C1 segment of cervical spinal cord (tissue), 14 donors: ENCODE data around the gene ZNF106.

Source experiments
- DNase-seq, 14 donors: peaks; one replicate each; lab custom pipeline; 2025; lab: John Stamatoyannopoulos, UW

Gene ZNF106

DNA sequence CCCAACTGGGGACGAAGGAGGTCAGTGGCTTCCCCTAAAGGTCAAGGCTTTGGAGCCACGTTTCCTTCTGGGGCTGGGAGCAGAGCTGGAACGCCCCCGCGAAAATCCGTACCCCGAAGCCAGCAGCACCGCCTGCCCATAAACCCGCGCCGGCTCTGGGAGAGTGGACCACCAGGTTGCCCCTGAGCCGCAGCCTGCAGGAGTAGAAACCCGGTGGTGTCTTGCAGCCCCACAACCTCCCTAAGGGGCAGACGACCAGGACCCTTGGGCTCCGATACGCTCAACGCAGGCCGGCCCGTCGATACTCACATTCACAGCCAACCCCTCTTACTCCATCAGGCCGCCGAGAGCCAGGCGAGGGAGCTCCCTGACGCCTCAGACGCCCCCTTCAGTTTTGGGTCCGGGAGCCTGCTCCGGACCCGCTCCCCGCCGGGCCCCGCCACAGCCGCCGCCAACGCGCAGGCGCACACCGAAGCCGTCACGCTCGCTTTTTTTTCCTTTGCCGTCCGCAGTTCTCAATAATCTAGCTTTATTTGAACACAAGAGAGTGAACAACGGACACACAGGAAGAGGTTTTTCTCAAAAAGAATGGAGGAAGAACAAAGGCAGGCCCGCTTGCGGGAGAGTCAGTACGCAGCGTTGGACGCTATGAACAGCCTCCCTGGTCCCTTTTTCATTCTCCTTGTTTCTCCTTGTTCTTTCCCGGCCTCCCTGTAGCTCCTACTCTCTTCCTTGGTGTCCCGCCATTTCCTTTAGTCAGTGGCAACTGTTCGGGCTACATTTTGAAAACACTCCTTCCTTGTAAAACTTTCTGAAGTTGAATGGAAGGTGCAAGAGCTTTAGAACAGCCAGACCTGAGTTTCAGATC is at the start of gene ZNF106:
Gene ZNF106 (minus strand): TSS at position 471 of the 868 bp plus-strand sequence. CDS start 18,852 bp downstream, outside the sequence.
- DNase-seq, result peak; percentile 49 to 92 (median 88)

DNA sequence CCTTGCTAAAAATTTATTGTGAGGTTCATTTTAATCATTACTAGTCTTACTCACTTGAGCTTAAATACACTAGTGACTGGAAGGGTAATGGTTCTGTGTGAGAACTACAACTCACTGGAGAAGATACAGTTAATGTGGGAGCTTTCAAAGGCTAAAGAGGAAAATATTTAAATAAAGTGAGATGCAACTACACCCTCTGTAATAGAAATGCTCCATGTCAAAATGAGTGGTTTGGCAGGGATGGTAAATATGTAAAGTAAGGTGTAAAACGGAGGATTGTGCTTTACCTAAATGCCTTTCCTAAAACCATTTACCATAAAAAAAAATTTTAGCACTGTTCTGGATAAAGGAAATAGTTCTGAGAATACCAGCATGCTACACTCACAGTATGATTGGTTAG is 42.3 kb upstream of the ZNF106 start:
- DNase-seq, result no peak

DNA sequence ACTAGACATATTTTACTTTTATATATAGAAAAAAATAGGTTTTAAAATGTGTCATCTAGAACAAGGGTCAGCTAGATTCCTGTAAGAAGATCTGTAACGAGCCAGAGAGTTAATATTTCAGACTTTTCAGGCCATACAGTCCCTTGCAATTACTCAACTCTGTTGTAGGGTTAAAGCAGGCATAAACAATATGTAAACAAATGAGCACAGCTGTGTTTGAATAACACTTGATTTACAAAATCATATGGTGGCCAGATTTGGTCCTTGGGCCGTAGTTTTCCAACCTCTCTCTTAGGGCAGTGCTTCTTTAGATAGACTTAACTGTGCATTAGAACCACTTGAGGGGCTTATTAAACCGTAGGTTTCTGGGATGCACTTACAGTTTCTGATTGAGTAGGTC is 38.0 kb upstream of the ZNF106 start:
- no peak for DNase-seq

DNA sequence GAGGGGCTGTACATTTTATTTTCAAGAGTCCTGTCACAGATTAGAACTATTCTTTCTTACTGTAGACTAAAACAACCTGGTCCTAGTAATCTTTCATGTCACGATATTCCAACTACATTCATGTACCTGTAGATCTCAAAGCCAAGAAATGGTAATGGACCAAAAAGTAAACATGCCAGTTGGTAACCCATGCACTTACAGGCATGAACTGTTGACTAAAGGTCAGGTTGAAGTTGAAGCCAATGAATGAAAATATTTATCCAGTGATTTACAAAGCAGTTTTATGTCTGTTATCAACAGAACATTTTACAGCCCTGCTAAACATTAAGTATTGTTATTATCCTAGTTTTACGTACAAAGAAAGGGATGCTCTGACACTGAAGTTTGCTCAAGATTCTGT is 32.4 kb upstream of the ZNF106 start:
- DNase-seq, result no peak

DNA sequence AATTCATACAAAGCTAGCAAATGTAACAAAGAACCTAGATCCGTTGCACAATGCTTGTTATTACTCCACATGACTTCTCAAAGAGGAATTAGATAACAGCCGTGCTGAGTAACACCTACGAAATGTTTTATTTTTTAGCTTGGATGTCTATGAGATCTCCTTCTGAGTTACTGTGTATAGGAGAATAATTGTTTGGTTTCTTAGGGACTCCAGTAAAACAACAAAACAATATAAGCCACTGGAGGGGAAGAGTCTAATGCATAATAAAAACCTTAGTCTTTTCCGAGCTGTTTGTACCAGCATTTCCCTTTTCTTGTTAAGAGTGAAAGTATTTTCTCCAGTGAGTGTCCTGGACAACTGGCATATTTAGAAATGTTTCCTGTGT is 20.1 kb upstream of the ZNF106 start:
- DNase-seq, result no peak

DNA sequence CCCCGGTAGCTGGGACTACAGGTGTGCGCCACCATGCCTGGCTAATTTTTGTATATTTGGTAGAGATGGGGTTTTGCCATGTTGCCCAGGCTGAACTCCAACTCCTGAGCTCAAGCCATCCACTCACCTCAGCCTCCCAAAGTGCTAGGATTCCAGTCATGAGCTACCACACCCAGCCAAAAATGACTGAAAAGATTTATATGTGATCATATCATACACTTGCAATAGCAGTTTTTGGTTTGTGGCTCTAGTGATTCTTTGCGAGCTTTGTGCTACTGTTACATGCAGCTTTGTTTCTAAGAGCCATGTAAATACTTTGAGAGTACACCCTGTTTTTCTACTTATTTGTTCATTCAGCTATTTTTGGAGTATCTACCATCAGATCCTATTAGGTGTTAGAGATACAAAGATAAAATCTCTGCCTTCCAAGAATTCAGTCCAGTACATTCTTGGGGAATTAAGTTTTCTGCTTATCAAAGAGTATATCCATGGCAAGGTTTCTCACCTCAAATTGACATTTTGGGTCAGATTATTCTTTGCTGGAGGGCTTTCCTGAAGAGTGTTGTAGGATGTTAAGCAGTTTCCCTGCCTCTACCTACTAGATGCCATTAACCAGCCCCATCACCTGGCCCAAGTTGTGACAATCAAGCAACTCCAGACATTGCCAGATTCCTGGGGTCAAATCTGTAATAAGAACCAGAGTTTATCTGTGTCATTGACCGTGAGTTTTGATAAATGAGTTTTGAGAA is 19.5 kb upstream of the ZNF106 start:
- no peak for DNase-seq

DNA sequence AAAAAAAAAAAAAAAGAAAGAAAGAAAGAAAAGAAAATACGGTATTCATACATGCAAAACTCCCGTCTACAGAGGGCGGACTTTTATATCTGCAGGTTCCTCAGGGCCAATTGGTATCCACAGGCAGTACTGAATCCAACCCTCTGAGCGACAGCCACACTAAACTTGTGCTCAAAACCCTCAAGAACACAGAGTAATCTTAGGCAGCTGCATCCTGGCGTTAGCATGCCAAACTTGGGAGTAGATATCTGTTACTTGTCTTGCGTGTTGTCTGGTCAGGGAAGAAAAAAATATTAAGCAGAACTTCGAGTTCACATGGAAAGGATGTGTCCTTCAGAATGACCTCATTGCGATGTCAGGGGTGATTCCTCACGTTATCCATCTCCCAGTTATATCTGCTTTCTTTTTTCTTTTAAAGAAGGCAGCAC is 17.3 kb upstream of the ZNF106 start:
- DNase-seq, result no peak

DNA sequence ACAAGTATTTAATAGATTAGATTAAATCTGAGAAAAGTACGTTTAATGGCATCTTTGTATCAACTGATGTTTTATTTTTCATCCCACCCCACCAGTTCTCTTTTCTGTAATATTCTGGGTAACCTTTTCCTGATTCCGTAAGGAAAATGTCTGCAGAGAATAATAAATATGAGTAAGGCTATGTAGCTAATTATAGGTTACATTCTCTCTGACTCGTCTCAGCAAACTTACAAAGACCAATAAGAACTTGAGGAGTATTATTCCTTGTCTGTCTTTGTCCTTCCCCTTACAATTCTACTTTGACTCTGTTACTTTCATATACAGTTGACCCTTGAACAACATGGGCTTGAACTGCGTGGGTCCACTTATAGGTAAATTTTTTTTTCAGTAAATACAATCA is 16.6 kb upstream of the ZNF106 start:
- no peak for DNase-seq

DNA sequence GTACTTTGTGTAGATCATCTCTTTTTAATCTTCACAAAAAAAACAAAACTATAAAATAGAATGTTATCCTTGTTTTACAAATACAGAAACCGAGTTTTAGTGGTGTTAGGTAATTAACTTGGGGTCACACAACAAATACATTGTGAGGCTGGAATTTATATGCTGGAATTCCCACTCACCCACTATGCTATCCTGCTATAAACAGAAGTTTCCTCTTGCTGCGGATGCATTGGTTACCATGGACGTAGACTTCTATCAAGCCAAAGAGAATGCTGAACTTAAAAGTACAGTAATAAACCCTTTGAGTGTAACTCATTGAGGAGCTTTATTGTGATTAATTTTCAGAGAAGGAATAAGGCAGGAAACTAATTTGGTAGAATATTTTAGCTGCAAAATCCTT is 13.7 kb upstream of the ZNF106 start:
- DNase-seq, result no peak

DNA sequence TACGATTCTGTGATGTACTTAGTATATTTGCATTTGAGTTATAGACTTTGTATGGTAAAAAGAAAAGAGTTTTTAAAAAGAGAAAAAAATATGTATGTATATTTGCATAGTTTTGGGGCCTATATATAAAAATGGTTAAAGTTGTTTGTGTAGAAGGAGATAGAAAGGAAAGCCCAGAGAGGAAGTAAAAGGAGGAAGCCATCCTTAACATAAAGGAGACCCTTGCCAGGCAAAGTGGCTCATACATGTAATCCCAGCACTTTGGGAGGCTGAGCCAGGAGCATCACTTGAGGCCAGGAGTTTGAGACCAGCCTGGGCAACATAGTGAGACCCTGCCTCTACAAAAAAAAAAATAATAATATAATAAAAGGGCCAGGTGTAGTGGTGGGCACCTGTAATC is 12.9 kb upstream of the ZNF106 start:
- no peak for DNase-seq

DNA sequence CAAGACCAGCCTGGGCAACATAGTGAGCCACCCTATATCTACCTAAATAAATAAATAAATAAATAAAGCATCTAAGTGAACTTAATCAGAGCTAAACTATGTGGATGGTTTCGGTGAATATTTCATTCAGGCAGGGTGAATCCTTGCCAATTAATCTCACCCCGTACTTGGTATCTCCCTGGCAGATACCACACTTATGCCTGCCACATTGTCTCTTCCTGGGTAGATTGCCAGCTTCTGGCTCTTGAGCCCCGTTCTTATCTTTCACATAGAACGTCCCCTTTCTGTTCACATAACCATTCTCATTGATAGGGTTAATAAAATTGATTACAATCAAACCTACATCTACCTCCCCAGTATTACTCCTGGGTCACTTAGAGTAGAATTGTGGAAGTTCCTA is 11.5 kb upstream of the ZNF106 start:
- DNase-seq, result no peak

DNA sequence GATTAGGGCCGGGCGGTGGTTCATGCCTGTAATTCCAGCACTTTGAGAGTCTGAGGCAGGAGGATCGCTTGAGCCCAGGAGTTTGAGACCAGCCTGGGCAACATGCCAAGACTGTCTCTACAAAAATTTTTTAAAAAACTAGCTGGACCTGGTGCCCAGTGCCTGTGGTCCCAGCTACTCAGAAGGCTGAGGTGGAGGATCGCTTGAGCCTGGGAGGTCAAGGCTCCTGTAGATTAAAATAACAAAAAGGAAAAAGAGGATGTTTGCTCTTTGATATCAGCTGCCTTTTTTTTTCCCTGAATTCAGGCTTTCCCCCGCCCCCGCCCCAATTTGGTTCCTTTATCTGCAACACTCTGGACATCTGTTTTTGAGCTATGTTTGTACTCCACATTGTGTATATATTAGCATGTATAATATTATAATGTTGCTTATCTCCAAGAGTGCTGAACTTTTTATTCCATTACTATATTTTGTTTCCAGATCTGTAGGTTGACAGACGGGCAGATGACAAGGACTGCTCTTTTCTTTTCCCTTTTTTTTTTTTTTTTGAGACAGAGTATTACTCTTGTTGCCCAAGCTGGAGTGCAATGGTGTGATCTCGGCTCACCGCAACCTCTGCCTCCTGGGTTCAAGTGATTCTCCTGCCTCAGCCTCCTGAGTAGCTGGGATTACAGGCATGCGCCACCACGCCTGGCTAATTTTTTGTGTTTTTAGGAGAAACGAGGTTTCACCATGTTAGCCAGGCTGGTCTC is 9.1 kb upstream of the ZNF106 start:
- DNase-seq, result no peak

DNA sequence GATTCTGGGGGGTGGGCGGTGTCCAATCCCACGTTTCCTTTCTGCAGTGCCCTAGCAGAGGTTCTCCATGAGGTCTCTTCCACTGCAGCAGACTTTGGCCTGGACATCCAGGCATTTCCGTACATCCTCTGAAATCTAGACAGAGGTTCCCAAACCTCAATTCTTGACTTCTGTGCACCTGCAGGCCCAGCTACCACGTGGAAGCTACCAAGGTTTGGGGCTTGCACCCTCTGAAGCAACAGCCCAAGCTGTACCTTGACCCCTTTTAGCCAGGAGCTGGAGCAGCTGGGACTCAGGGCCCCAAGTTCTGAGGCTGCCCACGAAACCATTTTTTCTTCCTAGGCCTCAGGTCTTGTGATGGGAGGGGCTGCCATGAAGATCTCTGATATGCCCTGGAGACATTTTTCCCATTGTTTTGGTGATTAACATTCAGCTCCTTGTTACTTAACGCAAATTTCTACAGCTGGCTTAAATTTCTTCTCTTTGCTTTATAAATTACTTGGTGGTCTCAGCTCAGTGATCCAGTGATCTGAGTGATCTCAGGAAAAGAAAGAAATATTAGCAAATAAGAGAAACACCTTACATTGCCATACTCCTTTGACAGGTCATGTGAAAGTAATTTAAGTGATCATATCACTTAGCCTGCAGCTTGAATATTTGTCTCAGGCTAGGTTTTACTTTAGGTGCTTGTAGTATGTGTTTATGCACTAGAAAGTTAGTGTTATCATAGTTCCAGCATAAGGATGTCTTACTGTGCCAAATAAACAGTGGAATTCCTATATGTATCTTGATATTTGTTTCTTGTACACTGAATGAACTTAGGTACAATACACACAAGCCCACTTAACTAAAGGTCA is 7.5 kb upstream of the ZNF106 start:
- no peak for DNase-seq

DNA sequence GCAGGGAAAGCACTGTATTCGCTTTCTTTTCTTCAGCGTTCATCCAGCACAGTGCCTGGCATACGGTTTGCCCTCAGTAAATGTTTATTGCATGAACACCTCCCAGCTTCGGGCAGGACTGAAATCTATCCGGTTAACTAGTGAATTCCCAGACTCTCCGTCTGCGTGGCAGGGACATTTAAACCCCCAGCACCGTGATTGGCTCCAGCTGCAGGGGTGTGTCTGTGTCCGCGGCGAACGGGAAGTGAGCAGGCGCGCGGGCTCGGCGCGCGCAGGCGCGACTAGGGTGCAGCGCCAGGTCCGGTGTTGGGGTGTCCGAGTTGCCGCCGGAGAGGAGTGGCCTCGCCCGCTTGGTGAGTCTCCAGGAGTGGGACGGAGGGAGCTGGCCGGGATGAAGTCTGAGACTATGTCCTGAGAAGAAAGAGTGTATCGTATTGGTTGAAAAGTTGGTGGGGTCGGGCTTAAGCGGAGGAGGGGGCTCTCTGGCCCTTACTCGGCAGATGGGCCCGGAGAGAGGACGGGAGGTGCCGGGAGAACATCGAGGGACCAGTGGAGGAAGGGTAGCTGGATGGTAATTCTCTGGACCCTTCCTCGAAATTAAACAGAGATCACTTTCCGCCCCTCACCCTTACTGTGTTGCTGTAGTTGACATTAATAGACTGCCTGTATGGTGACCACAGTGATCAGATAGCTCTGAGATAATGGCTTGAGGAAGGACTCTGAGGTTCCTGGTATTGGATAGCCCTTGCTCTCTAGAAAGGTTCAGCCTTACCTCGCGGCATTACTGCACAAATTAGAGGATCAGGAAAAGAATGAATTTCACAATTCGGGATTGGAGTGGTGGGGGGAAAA is 4.6 kb upstream of the ZNF106 start, which contains the start of gene SNAP23:
Gene SNAP23 (plus strand): TSS at position 274 of the 852 bp plus-strand sequence. CDS start 16,213 bp downstream, outside the sequence.
- DNase-seq, result peak; percentile 58 to 94 (median 88)

DNA sequence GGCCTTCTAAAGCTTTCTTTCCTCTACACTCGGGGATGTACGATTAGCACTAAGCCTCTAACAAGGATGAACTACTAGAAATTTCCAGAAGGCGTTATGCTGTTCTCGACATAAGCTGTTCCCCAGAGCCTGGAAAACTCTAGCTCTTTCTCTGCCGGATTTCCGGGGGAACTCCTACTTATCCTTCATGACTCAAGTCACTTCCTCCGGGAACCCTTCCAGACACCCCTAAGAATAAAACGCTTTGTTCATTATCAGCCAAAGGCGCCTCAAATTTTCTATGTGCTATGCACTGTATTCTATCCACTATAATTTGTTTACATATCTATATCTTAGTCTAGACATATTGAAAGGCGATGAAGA is 4.0 kb upstream of the ZNF106 start:
- DNase-seq, result peak in 12 of 14 donors; percentile 50 to 78 (median 66)

DNA sequence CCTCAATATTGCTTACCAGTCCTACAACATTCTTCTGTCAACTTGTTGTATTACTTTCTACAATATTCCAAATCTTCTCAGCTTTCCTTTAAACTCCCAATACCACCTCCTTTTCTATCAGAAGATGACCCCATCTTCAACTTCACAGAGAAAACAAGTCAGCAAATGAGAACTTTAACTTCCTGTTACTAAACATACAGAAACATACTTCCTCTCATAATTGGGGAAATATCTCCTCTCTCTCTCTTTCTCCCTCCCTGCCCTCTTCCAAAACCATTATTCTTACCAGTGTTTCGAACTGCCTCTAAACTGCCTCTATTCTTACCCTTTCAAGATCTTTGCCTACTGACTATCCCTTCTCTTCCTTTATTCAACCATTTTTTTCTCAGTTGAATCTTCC is 2.7 kb upstream of the ZNF106 start:
- DNase-seq, result no peak

DNA sequence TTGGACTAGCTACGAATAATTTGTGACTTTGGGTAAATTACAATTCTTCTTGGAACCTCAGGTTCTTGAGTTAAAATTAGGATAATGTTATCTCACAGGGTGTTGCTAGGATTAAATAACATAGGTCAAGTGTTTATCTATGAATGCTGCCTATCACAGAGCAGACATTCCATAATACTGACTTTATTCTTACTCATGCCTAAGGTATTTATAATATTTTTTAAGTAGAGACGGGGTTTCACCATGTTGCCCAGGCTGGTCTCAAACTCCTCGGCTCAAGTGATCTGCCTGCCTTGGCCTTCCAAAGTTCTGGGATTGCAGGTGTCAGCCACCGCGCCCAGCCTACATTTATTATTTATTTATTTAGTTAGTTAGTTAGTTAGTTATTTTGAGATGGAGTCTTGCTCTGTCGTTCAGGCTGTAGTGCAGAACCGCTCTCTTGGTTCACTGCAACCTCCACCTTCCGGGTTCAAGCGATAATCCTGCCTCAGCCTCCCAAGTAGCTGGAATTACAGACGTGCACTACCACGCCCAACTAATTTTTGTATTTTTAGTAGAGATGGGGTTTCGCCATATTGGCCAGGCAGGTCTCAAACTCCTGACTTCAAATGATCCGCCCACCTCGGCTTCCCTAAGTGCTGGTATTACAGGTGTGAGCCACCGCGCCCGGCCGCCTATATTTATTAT is 741 bp upstream of the ZNF106 start:
- no peak for DNase-seq

DNA sequence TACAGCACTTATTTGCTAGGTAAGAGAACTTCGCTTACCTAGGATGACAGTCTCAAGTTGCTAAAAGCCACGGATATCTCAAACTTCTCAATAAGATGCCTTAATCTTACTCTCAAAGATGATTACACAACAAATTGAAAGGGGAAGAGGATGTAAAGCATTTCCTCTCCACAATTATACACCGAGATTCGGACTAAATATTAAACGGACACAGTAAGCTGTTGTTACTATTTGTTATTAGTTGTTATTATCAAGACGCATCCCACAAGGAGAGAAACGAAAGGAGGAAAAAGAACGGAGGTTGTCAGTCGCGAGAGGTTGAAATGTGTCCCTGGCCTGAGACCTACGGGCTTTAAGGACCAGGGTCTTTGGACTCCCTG is 660 bp downstream of the ZNF106 start:
- peak in 1 of 14 donors; percentile 36 for DNase-seq

DNA sequence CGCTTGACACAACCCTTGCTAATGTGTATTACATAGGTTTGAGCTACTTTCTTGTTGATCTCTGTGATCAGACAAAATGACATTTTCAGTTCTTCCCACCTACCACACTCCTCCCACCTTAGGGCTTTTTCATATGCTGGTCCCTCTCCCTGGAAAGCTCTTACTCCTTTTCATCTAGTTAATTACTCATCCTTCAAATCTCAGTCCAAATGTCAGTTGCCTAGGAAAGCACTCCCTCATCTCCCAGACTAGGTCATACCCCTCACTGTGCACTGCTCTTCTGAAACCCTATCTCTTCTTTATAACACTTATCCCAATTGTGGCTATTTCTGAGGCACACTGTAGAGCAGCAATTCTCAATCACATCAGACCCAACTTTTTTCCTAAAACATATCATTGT is 7.3 kb downstream of the ZNF106 start:
- DNase-seq, result no peak

DNA sequence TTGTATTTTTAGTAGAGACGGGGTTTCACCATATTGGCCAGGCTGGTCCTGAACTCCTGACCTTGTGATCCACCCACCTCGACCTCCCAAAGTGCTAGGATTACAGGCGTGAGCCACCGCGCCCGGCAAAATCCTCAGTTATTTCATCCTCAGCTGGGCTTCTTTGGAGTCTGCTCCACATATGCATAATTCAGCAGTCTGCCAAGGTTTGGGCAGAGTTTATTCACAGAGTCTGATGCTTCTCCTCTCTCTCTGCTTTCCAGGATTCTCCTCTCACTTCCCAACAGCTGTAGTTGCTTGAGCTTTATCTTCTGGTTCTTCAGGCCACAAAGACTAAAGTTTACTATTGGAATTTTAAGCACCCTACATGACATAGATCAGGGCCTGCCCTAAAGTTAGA is 8.2 kb downstream of the ZNF106 start:
- no peak for DNase-seq
